HepG2 (cell line): ENCODE data around the gene TP73. TPM values are rescaled to one million over a fixed set of nuclear protein-coding genes. Genes with fewer than 3 reads are reported as not detected.
A peak's percentile ranks its signal among the peaks of the same experiment; 100 is the strongest.

Experiments used
- HHEX ChIP-seq: IDR thresholded peaks from 2 replicates; pipeline ENCODE4 v1.6.1; 2016; ENCODE audit warnings: control low read depth
- HNRNPUL1 ChIP-seq: fragments of 200-400 bp; formaldehyde crosslinking; IDR thresholded peaks from 2 replicates; pipeline ENCODE4 v1.6.1; 2017; ENCODE audit warnings: low read depth, mild to moderate bottlenecking, low read length, moderate library complexity
- MXD4 ChIP-seq: IDR thresholded peaks from 2 replicates; pipeline ENCODE4 v1.6.1; 2016; ENCODE audit warnings: mild to moderate bottlenecking, missing biosample characterization, missing genetic modification reagents
- RXRB ChIP-seq: IDR thresholded peaks from 2 replicates; pipeline ENCODE4 v1.6.1; 2016; ENCODE audit warnings: borderline replicate concordance, missing genetic modification reagents, missing compliant biosample characterization
- THYN1 ChIP-seq: sonication (generic); formaldehyde crosslinking; IDR thresholded peaks from 2 replicates; pipeline ENCODE4 v1.8.1; 2023; ENCODE audit warnings: low read depth, mild to moderate bottlenecking, moderate library complexity, missing genetic modification reagents, borderline replicate concordance
- ZNF225 ChIP-seq: sonication (generic); formaldehyde crosslinking; IDR thresholded peaks from 2 replicates; pipeline ENCODE4 v1.4.0; 2020; ENCODE audit warnings: mild to moderate bottlenecking, missing genetic modification reagents
- polyA plus RNA-seq, 8 experiments: library from polyadenylated mRNA; depleted of rRNA in 3 of 8; stranded (reverse) in 7 of 8; unstranded in 1 of 8; fragments of >200 nt; fragmentation: Illumina TruSeq in 4 of 8; extraction: Trizol in 4 of 8; gene quantifications; 2 replicates each; pipeline versions ENCODE4 v1.2.1 to v1.2.3, GENCODE V29; 2011 to 2016; ENCODE audit warnings: low read depth in 4 of 8, missing spikeins in 1 of 8, mixed read lengths in 1 of 8; ENCODE audit not compliant: insufficient read depth in 1 of 8
- total RNA-seq, 5 experiments: library from RNA; depleted of rRNA; stranded (reverse); fragments of >200 nt; fragmentation: Illumina TruSeq; extraction: Trizol; gene quantifications; 2 replicates each; pipeline ENCODE4 v1.2.3, GENCODE V29; 2016; ENCODE audit warnings: low read depth in 1 of 5
- TF ChIP-seq, protein P1 (sequence below): sonication (generic); formaldehyde crosslinking; IDR thresholded peaks from 2 replicates; pipeline ENCODE4 v1.4.0; 2020; ENCODE audit warnings: mild to moderate bottlenecking, missing genetic modification reagents
- TF ChIP-seq, protein P2 (sequence below): sonication (generic); formaldehyde crosslinking; IDR thresholded peaks from 2 replicates; pipeline ENCODE4 v1.8.0; 2022; ENCODE audit warnings: mild to moderate bottlenecking, missing genetic modification reagents
- TF ChIP-seq, protein P3 (sequence below): sonication (generic); formaldehyde crosslinking; IDR thresholded peaks from 2 replicates; pipeline ENCODE4 v1.8.0; 2022; ENCODE audit warnings: low read depth, missing genetic modification reagents
- TF ChIP-seq, protein P4 (sequence below): sonication (generic); formaldehyde crosslinking; IDR thresholded peaks from 2 replicates; pipeline ENCODE4 v1.9.0; 2021; ENCODE audit warnings: mild to moderate bottlenecking, missing genetic modification reagents

TP73 gene
- total and polyA plus RNA-seq, 2 of the 13 experiments (the other 11 are each of a cell fraction or from before 2014, with no cell fraction given): 0.49 to 1.1 TPM

DNA sequence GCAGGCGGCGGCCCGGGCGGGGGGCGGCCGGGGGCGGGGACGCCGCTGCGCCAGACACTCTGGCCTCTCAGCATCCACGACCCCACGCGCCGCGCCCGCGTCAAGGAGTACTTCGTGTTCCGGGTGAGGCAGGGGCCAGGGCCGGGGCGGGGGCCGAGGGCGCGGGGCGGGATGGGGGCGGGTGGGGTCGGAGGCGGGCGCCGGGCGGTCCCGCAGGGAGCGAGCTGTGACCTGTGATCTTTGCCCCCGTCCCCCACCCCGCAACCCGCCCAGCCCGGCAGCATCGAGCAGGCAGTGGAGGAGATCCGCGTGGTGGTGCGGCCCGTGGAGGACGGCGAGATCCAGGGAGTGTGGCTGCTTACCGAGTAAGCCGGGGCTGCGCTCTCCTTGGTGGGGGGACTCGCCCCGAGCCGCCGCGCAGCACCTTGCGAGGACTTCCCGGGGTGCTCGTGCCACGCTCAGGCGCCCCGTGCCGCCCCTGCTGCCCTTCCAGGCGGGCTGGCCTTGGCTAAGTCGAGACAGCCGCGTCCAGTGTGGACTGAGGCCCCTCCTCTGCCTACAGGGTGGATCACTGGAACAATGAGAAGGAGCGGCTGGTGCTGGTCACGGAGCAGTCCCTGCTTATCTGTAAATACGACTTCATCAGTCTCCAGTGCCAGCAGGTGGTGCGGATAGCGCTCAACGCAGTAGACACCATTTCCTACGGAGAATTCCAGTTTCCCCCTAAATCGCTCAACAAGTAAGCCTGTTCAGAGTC lies 27.0 kb upstream of the TP73 start (continued):
- TF ChIP-seq, protein P1, sequence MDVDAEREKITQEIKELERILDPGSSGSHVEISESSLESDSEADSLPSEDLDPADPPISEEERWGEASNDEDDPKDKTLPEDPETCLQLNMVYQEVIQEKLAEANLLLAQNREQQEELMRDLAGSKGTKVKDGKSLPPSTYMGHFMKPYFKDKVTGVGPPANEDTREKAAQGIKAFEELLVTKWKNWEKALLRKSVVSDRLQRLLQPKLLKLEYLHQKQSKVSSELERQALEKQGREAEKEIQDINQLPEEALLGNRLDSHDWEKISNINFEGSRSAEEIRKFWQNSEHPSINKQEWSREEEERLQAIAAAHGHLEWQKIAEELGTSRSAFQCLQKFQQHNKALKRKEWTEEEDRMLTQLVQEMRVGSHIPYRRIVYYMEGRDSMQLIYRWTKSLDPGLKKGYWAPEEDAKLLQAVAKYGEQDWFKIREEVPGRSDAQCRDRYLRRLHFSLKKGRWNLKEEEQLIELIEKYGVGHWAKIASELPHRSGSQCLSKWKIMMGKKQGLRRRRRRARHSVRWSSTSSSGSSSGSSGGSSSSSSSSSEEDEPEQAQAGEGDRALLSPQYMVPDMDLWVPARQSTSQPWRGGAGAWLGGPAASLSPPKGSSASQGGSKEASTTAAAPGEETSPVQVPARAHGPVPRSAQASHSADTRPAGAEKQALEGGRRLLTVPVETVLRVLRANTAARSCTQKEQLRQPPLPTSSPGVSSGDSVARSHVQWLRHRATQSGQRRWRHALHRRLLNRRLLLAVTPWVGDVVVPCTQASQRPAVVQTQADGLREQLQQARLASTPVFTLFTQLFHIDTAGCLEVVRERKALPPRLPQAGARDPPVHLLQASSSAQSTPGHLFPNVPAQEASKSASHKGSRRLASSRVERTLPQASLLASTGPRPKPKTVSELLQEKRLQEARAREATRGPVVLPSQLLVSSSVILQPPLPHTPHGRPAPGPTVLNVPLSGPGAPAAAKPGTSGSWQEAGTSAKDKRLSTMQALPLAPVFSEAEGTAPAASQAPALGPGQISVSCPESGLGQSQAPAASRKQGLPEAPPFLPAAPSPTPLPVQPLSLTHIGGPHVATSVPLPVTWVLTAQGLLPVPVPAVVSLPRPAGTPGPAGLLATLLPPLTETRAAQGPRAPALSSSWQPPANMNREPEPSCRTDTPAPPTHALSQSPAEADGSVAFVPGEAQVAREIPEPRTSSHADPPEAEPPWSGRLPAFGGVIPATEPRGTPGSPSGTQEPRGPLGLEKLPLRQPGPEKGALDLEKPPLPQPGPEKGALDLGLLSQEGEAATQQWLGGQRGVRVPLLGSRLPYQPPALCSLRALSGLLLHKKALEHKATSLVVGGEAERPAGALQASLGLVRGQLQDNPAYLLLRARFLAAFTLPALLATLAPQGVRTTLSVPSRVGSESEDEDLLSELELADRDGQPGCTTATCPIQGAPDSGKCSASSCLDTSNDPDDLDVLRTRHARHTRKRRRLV (CRISPR knock-in tag): no peak; the same call in 1 of the 2 replicates
- TF ChIP-seq MXD4 (CRISPR knock-in tag) (no peak), THYN1 (CRISPR knock-in tag) (no peak), ZNF225 (CRISPR knock-in tag) (0 out of 2 replicates have a peak, but pooled peaks have one; percentile 63), HHEX (CRISPR knock-in tag) (no peak), HNRNPUL1 (no peak), RXRB (CRISPR knock-in tag) (no peak)
- TF ChIP-seq, protein P2, sequence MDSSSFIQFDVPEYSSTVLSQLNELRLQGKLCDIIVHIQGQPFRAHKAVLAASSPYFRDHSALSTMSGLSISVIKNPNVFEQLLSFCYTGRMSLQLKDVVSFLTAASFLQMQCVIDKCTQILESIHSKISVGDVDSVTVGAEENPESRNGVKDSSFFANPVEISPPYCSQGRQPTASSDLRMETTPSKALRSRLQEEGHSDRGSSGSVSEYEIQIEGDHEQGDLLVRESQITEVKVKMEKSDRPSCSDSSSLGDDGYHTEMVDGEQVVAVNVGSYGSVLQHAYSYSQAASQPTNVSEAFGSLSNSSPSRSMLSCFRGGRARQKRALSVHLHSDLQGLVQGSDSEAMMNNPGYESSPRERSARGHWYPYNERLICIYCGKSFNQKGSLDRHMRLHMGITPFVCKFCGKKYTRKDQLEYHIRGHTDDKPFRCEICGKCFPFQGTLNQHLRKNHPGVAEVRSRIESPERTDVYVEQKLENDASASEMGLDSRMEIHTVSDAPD (CRISPR knock-in tag): no peak
- TF ChIP-seq, protein P3, sequence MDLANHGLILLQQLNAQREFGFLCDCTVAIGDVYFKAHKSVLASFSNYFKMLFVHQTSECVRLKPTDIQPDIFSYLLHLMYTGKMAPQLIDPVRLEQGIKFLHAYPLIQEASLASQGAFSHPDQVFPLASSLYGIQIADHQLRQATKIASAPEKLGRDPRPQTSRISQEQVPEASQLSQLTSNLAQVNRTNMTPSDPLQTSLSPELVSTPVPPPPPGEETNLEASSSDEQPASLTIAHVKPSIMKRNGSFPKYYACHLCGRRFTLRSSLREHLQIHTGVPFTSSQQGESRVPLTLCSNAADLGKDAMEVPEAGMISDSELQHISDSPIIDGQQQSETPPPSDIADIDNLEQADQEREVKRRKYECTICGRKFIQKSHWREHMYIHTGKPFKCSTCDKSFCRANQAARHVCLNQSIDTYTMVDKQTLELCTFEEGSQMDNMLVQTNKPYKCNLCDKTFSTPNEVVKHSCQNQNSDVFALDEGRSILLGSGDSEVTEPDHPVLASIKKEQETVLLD (CRISPR knock-in tag): peak; percentile 24; the same call in 1 of the 2 replicates
- TF ChIP-seq, protein P4, sequence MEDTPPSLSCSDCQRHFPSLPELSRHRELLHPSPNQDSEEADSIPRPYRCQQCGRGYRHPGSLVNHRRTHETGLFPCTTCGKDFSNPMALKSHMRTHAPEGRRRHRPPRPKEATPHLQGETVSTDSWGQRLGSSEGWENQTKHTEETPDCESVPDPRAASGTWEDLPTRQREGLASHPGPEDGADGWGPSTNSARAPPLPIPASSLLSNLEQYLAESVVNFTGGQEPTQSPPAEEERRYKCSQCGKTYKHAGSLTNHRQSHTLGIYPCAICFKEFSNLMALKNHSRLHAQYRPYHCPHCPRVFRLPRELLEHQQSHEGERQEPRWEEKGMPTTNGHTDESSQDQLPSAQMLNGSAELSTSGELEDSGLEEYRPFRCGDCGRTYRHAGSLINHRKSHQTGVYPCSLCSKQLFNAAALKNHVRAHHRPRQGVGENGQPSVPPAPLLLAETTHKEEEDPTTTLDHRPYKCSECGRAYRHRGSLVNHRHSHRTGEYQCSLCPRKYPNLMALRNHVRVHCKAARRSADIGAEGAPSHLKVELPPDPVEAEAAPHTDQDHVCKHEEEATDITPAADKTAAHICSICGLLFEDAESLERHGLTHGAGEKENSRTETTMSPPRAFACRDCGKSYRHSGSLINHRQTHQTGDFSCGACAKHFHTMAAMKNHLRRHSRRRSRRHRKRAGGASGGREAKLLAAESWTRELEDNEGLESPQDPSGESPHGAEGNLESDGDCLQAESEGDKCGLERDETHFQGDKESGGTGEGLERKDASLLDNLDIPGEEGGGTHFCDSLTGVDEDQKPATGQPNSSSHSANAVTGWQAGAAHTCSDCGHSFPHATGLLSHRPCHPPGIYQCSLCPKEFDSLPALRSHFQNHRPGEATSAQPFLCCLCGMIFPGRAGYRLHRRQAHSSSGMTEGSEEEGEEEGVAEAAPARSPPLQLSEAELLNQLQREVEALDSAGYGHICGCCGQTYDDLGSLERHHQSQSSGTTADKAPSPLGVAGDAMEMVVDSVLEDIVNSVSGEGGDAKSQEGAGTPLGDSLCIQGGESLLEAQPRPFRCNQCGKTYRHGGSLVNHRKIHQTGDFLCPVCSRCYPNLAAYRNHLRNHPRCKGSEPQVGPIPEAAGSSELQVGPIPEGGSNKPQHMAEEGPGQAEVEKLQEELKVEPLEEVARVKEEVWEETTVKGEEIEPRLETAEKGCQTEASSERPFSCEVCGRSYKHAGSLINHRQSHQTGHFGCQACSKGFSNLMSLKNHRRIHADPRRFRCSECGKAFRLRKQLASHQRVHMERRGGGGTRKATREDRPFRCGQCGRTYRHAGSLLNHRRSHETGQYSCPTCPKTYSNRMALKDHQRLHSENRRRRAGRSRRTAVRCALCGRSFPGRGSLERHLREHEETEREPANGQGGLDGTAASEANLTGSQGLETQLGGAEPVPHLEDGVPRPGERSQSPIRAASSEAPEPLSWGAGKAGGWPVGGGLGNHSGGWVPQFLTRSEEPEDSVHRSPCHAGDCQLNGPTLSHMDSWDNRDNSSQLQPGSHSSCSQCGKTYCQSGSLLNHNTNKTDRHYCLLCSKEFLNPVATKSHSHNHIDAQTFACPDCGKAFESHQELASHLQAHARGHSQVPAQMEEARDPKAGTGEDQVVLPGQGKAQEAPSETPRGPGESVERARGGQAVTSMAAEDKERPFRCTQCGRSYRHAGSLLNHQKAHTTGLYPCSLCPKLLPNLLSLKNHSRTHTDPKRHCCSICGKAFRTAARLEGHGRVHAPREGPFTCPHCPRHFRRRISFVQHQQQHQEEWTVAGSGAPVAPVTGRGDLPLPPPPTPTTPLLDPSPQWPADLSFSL (CRISPR knock-in tag): no peak
